K562 (cell line): ENCODE data around the gene N4BP2L1. TPM values are rescaled to one million over a fixed set of nuclear protein-coding genes. Genes with fewer than 3 reads are reported as not detected.

ENCODE experiments used
- ATF7 ChIP-seq: fragments of 450-650 bp; IDR thresholded peaks from 2 replicates; pipeline ENCODE4 v1.7.1; 2014; ENCODE audit warnings: mild to moderate bottlenecking, moderate library complexity
- CBFA2T2 ChIP-seq: fragments of 450-650 bp; conservative IDR thresholded peaks from 2 replicates; pipeline ENCODE4 v1.6.1; 2017; ENCODE audit warnings: mild to moderate bottlenecking
- CBFA2T3 ChIP-seq: fragments of 450-650 bp; IDR thresholded peaks from 2 replicates; pipeline ENCODE4 v1.6.1; 2017
- DIDO1 ChIP-seq: fragments of 450-650 bp; IDR thresholded peaks from 2 replicates; pipeline ENCODE4 v1.6.1; 2016; ENCODE audit warnings: low read depth, missing biosample characterization, missing genetic modification characterization
- EGR1 ChIP-seq: fragments of 450-650 bp; conservative IDR thresholded peaks from 2 replicates; pipeline ENCODE4 v1.6.1; 2017; ENCODE audit warnings: mild to moderate bottlenecking
- GATA2 ChIP-seq: sonication (generic); formaldehyde crosslinking; IDR thresholded peaks from 2 replicates; pipeline ENCODE4 v1.4.0; 2020; ENCODE audit warnings: mild to moderate bottlenecking, missing genetic modification reagents
- HDAC1 ChIP-seq, 2 experiments: fragments of 450-650 bp; IDR thresholded peaks; 2 replicates each; pipeline ENCODE4 v1.6.1; 2016 to 2017; ENCODE audit warnings: inconsistent platforms in 1 of 2, mild to moderate bottlenecking in 1 of 2, moderate library complexity in 1 of 2
- HMGXB4 ChIP-seq: sonication (generic); formaldehyde crosslinking; IDR thresholded peaks from 2 replicates; pipeline ENCODE4 v1.8.1; 2023; ENCODE audit warnings: mild to moderate bottlenecking, missing genetic modification reagents
- MEF2A ChIP-seq: IDR thresholded peaks from 2 replicates; pipeline ENCODE4 v1.6.1; 2011; ENCODE audit warnings: low read depth, mild to moderate bottlenecking, low read length, moderate library complexity; ENCODE audit not compliant: control insufficient read depth
- MTA3 ChIP-seq: fragments of 450-650 bp; formaldehyde crosslinking; IDR thresholded peaks from 2 replicates; pipeline ENCODE4 v1.6.1; 2017; ENCODE audit warnings: mild to moderate bottlenecking, borderline replicate concordance
- PHB2 ChIP-seq: fragments of 450-650 bp; IDR thresholded peaks from 2 replicates; pipeline ENCODE4 v1.6.1; 2017; ENCODE audit warnings: low read depth
- PHF21A ChIP-seq: fragments of 450-650 bp; IDR thresholded peaks from 2 replicates; pipeline ENCODE4 v1.6.1; 2017; ENCODE audit warnings: low read depth, borderline replicate concordance
- SIN3A ChIP-seq, 2 experiments: fragments of 150-350 bp in 1 of 2; IDR thresholded peaks; 2 replicates each; pipeline ENCODE4 v1.6.1; 2011 to 2016; ENCODE audit warnings: borderline replicate concordance in 2 of 2, low read depth in 2 of 2, low read length in 2 of 2, mild to moderate bottlenecking in 2 of 2, moderate library complexity in 2 of 2; ENCODE audit not compliant: control insufficient read depth in 1 of 2
- SMARCB1 ChIP-seq: IDR thresholded peaks from 2 replicates; pipeline ENCODE4 v1.6.1; 2011; ENCODE audit warnings: improper control_type of control experiment, low read depth; ENCODE audit not compliant: insufficient read length
- STAT6 ChIP-seq: sonication (generic); formaldehyde crosslinking; IDR thresholded peaks from 2 replicates; pipeline ENCODE4 v1.8.1; 2023; ENCODE audit warnings: mild to moderate bottlenecking, missing genetic modification reagents
- ZMIZ1 ChIP-seq, 2 experiments: fragments of 150-350 bp in 1 of 2; IDR thresholded peaks; 2 replicates each; pipeline ENCODE4 v1.6.1; 2012 to 2016; ENCODE audit warnings: low read depth in 2 of 2, low read length in 2 of 2, mild to moderate bottlenecking in 1 of 2, moderate library complexity in 1 of 2
- ZNF717 ChIP-seq: fragments of 250-450 bp; sonication (Bioruptor Pico); IDR thresholded peaks from 2 replicates; pipeline ENCODE4 v1.5.0; 2021
- ZNF780A ChIP-seq: fragments of 250-450 bp; sonication (Bioruptor Pico); IDR thresholded peaks from 2 replicates; pipeline ENCODE4 v1.5.0; 2021; ENCODE audit warnings: mild to moderate bottlenecking
- ZZZ3 ChIP-seq: fragments of 450-650 bp; IDR thresholded peaks from 2 replicates; pipeline ENCODE4 v1.6.1; 2016; ENCODE audit warnings: antibody characterized with exemption, mild to moderate bottlenecking, moderate library complexity
- polyA plus RNA-seq, 8 experiments: library from polyadenylated mRNA; depleted of rRNA in 4 of 8; stranded (reverse) in 5 of 8; unstranded in 3 of 8; fragments of >200 nt; fragmentation: Nextera tagmentation in 2 of 8; fragmentation: Illumina TruSeq in 1 of 8; extraction: Ambion mirVana in 2 of 8; extraction: Trizol in 1 of 8; gene quantifications; 2 replicates each; pipeline versions ENCODE4 v1.2.1 to v1.2.3, GENCODE V29; 2011 to 2014; ENCODE audit warnings: inconsistent platforms in 1 of 8, missing spikeins in 1 of 8
- total RNA-seq, 7 experiments: library from RNA; depleted of rRNA in 6 of 7; stranded (reverse); fragments of >200 nt in 6 of 7; fragmentation: Illumina TruSeq in 2 of 7; extraction: Trizol in 2 of 7; gene quantifications; 2 replicates each; pipeline versions ENCODE4 v1.2.1 to v1.2.3, GENCODE V29; 2011 to 2021; ENCODE audit warnings: low replicate concordance in 1 of 7

N4BP2L1 gene
- total and polyA plus RNA-seq, 9 of the 15 experiments (the other 6 are each of a cell fraction or from before 2014, with no cell fraction given), result 0.06 to 0.33 (median 0.15) TPM; not detected in 1

GRCh38 chr13:32471187-32471922 is 43.4 kb upstream of the N4BP2L1 start (continued):
- TF ChIP-seq HMGXB4 (CRISPR knock-in tag) (no peak), ATF7 (0 out of 2 replicates have a peak, but pooled peaks have one; percentile 20), PHB2 (no peak), SMARCB1 (no peak), ZZZ3 (no peak), MEF2A (no peak), GATA2 (CRISPR knock-in tag) (peak; percentile 76), PHF21A (no peak), ZMIZ1 (IDR thresholded peaks at IDR 0.05; ENCODE audit: low read depth in 2 of 2, low read length in 2 of 2) (no peak), MTA3 (0 out of 2 replicates have a peak, but pooled peaks have one; percentile 35), ZNF717 (no peak), CBFA2T3 (peak; percentile 88), SIN3A (IDR thresholded peaks at IDR 0.05; ENCODE audit: borderline replicate concordance in 2 of 2, control insufficient read depth in 1 of 2, low read depth in 2 of 2, low read length in 2 of 2) (no peak), CBFA2T2 (peak; percentile 84), HDAC1 (IDR thresholded peaks at IDR 0.05) (0 out of 4 replicates have a peak, but pooled peaks of 1 of the 2 experiments have one; percentile 15), STAT6 (no peak), DIDO1 (tag) (no peak), ZNF780A (CRISPR knock-in tag) (no peak), EGR1 (peak; percentile 58)
